ENCODE results near the gene MAGI1.

DNA sequence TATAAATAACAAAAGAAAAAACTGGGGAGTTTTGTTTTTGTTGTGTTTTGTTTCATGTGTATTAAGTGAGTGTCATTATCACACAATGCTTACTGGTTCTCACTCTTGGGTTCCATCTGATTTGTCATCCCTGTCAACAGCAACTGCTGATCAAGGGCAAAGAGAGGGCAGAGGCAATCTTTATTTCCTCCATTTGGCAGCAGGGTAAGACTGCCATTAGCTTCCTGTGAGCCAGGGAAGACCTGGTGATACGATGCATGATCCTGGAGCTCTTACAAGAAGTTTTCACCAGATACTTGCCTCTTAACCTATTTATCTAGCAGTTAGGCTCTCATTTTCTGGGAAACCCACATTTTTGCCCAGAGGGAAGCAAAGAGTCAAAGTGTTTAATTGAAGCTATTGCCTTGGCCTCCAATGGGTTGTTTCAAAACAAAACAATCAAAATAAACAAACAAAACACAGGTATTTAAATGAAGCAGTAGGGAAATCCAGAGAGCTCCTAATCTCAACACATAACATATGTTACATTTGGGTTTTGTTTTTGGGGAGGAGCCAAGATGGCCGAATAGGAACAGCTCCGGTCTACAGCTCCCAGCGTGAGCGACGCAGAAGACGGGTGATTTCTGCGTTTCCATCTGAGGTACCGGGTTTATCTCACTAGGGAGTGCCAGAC, 529.8 kb downstream of the MAGI1 start:
- TF ChIP-seq YY1 (IDR thresholded peaks at IDR 0.05; ENCODE audit: low read depth) = no peak
- no peak for TF ChIP-seq SMC3 (IDR thresholded peaks at IDR 0.05; ENCODE audit: low read depth, low read length)
- TF ChIP-seq, protein P1, sequence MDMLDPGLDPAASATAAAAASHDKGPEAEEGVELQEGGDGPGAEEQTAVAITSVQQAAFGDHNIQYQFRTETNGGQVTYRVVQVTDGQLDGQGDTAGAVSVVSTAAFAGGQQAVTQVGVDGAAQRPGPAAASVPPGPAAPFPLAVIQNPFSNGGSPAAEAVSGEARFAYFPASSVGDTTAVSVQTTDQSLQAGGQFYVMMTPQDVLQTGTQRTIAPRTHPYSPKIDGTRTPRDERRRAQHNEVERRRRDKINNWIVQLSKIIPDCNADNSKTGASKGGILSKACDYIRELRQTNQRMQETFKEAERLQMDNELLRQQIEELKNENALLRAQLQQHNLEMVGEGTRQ (IDR thresholded peaks at IDR 0.05; ENCODE audit: borderline replicate concordance, low read depth, low read length) = no peak
- no peak for TF ChIP-seq EZH2phosphoT487 (IDR thresholded peaks at IDR 0.05; ENCODE audit: borderline replicate concordance, low read depth)
- TF ChIP-seq, protein P2, sequence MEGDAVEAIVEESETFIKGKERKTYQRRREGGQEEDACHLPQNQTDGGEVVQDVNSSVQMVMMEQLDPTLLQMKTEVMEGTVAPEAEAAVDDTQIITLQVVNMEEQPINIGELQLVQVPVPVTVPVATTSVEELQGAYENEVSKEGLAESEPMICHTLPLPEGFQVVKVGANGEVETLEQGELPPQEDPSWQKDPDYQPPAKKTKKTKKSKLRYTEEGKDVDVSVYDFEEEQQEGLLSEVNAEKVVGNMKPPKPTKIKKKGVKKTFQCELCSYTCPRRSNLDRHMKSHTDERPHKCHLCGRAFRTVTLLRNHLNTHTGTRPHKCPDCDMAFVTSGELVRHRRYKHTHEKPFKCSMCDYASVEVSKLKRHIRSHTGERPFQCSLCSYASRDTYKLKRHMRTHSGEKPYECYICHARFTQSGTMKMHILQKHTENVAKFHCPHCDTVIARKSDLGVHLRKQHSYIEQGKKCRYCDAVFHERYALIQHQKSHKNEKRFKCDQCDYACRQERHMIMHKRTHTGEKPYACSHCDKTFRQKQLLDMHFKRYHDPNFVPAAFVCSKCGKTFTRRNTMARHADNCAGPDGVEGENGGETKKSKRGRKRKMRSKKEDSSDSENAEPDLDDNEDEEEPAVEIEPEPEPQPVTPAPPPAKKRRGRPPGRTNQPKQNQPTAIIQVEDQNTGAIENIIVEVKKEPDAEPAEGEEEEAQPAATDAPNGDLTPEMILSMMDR (IDR thresholded peaks at IDR 0.05) = no peak

All from SK-N-SH (cell line).